ENCODE data around the gene PDZD8.

DNA sequence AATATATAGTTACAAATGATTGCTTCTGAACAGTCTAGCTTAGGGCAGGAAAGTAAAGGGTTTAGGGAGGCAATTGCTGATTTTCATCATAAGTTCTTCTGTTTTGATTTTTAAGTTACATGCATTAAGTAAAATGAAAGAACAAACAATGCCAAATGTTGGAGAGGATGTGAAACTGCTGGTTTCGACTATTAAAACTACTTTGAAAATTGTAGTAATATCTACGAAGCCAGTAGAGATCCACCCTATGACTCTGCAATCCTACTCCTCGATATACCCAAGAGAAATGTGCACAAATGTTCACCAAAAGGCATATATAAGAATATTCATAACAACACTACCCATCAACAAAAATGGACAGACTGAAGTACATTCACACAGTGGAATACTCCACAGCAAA lies 24.3 kb downstream of the PDZD8 start:
- TF ChIP-seq, protein P1, sequence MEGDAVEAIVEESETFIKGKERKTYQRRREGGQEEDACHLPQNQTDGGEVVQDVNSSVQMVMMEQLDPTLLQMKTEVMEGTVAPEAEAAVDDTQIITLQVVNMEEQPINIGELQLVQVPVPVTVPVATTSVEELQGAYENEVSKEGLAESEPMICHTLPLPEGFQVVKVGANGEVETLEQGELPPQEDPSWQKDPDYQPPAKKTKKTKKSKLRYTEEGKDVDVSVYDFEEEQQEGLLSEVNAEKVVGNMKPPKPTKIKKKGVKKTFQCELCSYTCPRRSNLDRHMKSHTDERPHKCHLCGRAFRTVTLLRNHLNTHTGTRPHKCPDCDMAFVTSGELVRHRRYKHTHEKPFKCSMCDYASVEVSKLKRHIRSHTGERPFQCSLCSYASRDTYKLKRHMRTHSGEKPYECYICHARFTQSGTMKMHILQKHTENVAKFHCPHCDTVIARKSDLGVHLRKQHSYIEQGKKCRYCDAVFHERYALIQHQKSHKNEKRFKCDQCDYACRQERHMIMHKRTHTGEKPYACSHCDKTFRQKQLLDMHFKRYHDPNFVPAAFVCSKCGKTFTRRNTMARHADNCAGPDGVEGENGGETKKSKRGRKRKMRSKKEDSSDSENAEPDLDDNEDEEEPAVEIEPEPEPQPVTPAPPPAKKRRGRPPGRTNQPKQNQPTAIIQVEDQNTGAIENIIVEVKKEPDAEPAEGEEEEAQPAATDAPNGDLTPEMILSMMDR (IDR thresholded peaks at IDR 0.05): no peak
- TF ChIP-seq CEBPB (IDR thresholded peaks at IDR 0.05): no peak
- TF ChIP-seq, protein P2, sequence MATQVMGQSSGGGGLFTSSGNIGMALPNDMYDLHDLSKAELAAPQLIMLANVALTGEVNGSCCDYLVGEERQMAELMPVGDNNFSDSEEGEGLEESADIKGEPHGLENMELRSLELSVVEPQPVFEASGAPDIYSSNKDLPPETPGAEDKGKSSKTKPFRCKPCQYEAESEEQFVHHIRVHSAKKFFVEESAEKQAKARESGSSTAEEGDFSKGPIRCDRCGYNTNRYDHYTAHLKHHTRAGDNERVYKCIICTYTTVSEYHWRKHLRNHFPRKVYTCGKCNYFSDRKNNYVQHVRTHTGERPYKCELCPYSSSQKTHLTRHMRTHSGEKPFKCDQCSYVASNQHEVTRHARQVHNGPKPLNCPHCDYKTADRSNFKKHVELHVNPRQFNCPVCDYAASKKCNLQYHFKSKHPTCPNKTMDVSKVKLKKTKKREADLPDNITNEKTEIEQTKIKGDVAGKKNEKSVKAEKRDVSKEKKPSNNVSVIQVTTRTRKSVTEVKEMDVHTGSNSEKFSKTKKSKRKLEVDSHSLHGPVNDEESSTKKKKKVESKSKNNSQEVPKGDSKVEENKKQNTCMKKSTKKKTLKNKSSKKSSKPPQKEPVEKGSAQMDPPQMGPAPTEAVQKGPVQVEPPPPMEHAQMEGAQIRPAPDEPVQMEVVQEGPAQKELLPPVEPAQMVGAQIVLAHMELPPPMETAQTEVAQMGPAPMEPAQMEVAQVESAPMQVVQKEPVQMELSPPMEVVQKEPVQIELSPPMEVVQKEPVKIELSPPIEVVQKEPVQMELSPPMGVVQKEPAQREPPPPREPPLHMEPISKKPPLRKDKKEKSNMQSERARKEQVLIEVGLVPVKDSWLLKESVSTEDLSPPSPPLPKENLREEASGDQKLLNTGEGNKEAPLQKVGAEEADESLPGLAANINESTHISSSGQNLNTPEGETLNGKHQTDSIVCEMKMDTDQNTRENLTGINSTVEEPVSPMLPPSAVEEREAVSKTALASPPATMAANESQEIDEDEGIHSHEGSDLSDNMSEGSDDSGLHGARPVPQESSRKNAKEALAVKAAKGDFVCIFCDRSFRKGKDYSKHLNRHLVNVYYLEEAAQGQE (IDR thresholded peaks at IDR 0.05): no peak
- TF ChIP-seq RNF2 (IDR thresholded peaks at IDR 0.05; ENCODE audit: borderline replicate concordance, low read depth): no peak
- TF ChIP-seq CHD4 (IDR thresholded peaks at IDR 0.05; ENCODE audit: borderline replicate concordance): no peak
- no peak for TF ChIP-seq MYC (IDR thresholded peaks at IDR 0.05; ENCODE audit: borderline replicate concordance, low read length)
- TF ChIP-seq TP53 (CRISPR knock-in tag; IDR thresholded peaks at IDR 0.05): no peak
- TF ChIP-seq EP300 (IDR thresholded peaks at IDR 0.05): no peak

All from A549 (cell line).